Daoy (cell line): ENCODE measurements around the gene RASL12. TPM values are rescaled to one million over a fixed set of nuclear protein-coding genes. Genes with fewer than 3 reads are reported as not detected.
"Not testable (repeated sequence)": the region's sequence is repeated elsewhere in the genome, so short reads cannot be mapped to it uniquely, and the experiment has no call there.

Experiments used
- DNase-seq: peaks from one replicate; pipeline ENCODE4 v3.0.0-alpha.2; 2015; ENCODE audit warnings: low read depth
- total RNA-seq: library from RNA; depleted of rRNA; stranded (reverse); fragments of >200 nt; shearing (Covaris generic); gene quantifications from 2 replicates; pipeline ENCODE4 v1.2.3, GENCODE V29; 2014

Gene RASL12
- total RNA-seq, 1 experiment from 2014 or later, result 1.5 TPM

- DNase-seq, result not testable (repeated sequence)
Measured at GRCh38 chr15:65075607-65076395, 8.0 kb upstream of the RASL12 start.

DNA sequence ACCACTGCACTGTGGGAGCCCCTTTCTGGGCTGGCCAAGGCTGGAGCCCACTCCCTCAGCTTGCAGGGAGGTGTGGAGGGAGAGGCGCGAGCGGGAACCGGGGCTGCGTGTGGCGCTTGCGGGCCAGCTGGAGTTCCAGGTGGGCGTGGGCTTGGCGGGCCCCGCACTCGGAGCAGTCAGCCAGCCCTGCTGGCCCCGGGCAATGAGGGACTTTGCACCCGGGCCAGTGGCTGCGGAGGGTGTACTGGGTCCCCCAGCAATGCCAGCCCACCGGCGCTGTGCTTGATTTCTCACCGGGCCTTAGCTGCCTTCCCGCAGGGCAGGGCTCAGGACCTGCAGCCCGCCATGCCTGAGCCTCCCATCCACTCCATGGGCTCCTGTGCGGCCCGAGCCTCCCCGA lies 7.2 kb upstream of the RASL12 start:
- not testable (repeated sequence) for DNase-seq

GRCh38 chr15:65072617-65073016 lies 4.8 kb upstream of the RASL12 start:
- no peak for DNase-seq

DNA sequence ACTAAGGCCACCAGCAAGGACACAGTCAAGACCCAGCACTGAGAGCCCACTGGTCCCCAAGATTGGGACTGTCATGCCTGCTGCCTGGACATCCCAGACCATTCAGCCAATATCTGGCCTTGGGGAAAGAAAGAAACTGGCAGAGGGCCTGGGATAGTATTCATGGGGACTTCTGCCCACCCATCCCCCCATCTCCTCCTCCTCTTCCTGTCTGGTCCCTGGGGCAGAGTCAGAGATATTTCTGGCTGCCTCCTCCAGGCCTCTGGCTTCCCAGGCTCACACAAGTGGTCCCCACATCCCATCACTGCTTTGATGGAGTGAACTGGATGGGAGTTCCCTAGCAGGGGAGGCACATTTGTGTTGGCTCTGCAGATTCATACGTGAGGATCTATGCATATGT lies 4.2 kb upstream of the RASL12 start:
- no peak for DNase-seq

- no peak for DNase-seq
Measured at GRCh38 chr15:65071381-65071811, 3.6 kb upstream of the RASL12 start.

DNA sequence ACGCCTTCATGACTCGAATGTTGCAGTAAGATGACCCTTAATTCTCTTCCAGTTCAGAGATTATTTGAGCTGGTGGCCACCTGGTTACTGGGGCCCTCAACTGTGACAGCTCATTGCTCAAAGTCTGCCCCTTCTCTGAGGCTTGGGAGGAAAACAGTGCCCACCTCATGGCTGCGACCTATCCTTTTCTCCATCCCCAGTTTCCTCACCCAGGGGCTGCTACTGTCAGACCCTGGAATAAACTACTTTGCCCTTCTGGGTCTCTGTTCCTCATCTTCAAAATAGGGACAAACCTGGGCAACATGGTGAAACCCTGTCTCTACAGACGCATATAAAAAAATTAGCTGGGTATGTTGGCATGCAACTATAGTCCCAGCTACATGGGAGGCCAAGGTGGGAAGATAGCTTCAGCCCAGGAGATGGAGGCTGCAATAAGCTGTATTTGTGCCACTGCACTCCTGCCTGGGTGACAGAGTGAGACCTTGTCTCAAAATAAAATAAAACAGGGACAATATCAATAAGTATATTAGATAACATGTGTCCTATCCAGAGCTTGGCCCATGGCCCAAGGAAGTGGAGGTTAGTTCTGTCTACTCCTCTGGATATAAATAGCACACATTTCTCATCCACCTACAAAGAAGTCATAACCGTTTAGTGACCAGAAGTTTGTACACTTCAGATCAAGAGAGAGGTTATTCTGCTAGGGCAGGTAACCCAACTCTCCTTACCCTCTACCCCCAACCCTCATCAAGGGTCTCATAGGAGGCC lies 2.2 kb upstream of the RASL12 start:
- DNase-seq, result no peak

- DNase-seq, result peak; percentile 57
Measured at GRCh38 chr15:65069179-65069578, 1.4 kb upstream of the RASL12 start.

- no peak for DNase-seq
Measured at GRCh38 chr15:65068403-65068788, 605 bp upstream of the RASL12 start.

DNA sequence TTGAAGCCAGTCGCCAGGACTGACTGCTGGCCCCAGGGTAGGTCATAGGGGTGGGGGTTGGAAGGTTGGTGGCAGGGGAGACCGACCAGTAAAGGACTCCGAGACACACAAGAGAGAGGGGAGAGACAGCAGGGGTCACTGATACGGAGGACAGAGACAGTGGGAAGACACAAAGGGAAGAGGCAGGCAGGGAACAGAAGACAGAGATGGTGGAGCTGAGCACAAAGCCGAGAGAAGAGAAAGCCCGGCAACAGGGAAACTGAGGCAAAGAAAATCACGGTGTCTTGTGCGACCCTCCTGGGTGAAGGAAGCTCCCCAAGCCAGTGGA lies 510 bp downstream of the RASL12 start:
- no peak for DNase-seq

GRCh38 chr15:65066635-65067316 lies 1.0 kb downstream of the RASL12 start:
- no peak for DNase-seq

DNA sequence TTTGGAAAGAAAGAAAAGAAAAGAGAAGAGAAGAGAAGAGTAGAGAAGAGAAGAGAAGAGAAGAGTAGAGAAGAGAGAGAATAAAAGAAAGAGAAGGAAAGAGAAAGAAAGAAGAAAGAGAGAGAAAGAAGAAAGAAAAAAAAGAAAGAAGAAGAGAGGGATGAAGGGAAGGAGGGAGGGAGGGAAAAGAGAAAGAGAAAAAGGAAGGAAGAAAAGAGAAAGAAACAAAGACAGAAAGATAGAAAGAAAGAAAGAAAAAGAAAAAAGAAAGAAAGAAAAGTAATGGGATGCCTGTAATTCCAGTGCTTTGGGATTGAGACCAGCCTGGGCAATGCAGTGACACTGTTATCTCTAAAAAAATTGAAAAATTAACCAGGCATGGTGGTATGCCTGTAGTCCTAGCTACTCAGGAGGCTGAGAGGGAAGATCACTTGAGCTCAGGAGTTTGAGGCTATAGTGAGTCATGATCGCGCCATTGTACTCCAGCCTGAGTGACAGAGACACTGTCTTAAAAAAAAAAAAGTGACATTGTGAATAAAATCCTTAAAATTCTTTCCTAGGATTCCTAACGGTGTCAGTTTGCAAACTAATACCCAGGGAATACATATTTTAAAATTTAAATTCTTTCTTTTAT lies 1.7 kb downstream of the RASL12 start:
- peak; percentile 58 for DNase-seq

DNA sequence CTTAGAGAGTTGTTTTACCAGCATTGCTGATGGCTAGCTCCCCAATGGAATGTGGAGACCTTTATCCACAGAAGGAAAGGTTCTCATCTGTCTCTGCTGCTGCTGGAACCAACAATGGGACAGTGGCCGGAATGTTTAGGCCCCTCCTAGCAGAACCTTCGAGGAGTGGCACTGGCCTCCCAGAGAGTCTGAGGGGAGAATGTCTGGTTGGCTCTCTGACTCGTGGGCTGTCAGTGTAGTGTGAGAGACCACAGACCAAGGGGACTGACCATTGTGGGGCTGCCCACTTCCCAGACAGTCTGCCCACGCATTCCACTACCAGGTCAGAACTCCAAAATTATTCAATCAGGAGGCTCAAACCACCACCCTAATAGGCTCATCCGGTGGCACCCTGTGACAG lies 5.1 kb downstream of the RASL12 start:
- no peak for DNase-seq

- no peak for DNase-seq
Measured at GRCh38 chr15:65062061-65062460, 5.7 kb downstream of the RASL12 start.

DNA sequence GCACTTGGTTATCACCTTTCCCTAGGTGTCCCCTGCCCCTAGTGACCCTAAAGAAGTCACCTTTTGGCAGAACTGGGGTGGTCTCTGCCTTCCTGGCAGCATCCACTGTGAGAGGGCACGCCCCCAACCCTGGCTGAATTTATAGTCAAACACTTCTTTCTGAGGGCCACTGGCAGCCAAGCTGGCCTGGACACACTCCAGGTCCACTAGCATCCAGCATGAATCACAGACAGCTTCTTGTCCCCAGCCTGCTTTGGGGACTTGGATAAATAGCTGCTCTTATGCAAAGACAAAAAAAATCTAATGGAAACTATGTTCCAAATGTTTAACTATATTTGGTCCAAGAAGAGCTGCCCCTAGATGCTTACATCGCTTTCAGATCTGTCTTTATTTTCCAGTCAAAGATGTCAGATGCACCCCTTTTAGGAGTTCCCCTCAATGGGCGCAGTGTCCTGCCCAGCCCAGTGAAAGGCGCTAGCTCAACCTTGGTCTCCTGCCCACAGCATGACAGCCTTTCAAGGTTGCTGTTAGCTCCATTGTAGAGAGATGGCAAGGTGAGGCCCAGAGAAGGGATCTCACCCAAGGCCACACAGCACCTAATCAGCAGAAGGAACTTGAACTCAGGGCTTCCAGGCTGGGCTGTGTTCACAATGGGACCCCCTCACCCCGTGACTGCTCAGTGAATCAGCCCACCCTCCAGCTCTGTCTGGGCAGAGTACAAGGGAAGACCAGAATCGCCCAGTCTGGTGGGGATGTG lies 7.0 kb downstream of the RASL12 start:
- DNase-seq, result no peak

DNA sequence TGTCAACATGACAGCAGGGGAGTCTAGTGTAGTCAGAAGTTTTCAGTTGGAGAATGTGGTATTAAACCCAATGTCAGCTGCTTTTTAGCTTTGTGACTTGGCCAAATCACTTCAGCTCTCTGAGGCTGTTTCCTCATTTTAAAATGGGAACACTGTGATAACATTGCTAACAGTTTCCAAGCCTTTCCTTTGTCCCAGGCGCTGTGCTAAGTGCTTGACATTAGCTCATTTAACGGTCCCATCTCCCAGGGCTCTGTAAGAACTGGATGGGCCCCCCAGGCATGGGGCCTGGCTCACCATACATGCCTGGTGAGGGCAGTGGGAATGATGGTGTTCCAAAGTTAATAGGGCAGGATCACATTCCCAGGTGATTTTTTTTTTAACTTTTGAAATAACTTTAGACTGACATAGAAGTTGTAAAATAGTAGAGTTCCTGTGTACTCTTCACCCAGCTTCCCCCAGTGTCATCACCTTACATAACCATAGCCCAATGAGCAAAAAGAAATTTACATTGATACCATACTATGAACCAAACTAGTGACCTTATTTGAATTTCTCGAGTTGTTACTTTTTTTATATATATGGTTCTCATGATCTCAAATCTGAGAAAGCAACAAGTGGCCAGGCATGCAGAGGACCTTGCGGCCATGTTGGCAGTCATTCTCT lies 7.7 kb downstream of the RASL12 start:
- DNase-seq, result no peak

DNA sequence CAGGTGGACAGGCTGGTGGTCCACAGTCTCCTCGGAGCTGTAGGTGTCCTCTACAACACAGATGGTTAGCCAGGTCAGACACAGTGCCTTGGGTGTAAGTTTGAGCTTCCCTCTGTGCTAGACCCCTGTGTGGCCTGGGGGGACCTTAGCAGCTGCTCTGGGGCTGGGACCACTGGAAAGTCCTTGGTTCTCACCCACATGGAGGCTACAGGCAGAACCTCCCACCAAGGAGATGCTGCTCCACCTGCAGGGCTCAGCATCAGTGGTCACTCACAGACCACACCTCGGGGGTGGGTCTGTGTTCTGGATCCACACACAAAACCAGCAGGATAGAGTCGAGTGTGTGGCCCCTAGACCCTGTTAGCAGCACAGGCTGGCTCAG lies 8.4 kb downstream of the RASL12 start:
- no peak for DNase-seq

- no peak for DNase-seq
Measured at GRCh38 chr15:65058394-65059368, 9.1 kb downstream of the RASL12 start.

DNA sequence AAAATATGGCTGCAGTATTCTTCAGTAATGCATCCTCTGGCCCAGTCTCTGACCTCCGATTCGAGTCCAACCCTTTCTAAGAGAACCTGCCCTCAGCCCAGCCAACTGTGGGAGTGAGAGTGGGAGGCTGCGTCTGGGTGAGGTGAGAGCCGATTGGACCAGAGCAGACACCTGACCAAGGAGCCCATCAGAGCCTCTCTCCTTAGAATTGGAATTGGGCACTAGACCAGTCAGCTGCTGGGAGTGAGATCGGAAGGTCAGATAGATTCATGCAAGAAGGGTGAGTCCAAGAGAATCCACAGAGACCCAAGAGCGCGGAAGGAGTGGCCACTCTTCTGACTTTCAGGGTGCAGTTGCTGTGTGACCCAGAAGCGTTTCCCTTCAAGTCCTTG lies 10.2 kb downstream of the RASL12 start:
- DNase-seq, result no peak

GRCh38 chr15:65056868-65057548 lies 10.8 kb downstream of the RASL12 start:
- no peak for DNase-seq
